ENCODE results near the gene EIF4G2. TPM values are rescaled to one million over a fixed set of nuclear protein-coding genes. Genes with fewer than 3 reads are reported as not detected.

EIF4G2 gene
- total RNA-seq, 4 donors from 2014 or later: 218 to 274 (median 249) TPM

DNA sequence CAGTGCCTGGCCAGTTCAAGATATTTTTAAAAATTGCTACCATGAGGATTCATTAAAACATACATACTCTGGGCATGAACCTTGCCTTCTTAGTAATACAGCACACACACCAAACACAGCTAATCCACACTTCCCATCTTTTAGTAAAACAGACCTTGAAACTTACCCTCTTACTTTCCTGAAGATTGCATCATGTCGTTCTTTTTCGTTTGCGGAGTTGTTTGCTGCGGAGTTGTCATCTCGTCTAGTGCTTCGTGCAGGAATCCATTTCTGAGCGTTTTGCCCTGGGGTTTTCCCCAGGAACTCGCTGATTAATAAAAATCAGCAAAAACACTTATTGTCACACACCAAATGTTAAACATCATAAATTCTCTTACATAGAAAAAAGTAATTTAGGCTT is 3.0 kb downstream of the EIF4G2 start:
- H3K4me1 ChIP-seq: peaks cover 0 to 44% (median 21%) of the 10 kb centered on the region in 4 donors
- H3K27ac ChIP-seq: no peak overlapping the region
- 80 to 87% methylated on average over 8 of the region's 8 CpGs for WGBS, 2 donors
- TF ChIP-seq, protein P1, sequence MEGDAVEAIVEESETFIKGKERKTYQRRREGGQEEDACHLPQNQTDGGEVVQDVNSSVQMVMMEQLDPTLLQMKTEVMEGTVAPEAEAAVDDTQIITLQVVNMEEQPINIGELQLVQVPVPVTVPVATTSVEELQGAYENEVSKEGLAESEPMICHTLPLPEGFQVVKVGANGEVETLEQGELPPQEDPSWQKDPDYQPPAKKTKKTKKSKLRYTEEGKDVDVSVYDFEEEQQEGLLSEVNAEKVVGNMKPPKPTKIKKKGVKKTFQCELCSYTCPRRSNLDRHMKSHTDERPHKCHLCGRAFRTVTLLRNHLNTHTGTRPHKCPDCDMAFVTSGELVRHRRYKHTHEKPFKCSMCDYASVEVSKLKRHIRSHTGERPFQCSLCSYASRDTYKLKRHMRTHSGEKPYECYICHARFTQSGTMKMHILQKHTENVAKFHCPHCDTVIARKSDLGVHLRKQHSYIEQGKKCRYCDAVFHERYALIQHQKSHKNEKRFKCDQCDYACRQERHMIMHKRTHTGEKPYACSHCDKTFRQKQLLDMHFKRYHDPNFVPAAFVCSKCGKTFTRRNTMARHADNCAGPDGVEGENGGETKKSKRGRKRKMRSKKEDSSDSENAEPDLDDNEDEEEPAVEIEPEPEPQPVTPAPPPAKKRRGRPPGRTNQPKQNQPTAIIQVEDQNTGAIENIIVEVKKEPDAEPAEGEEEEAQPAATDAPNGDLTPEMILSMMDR (IDR thresholded peaks at IDR 0.05): no peak
- no peaks in the 10 kb centered on the region for H3K9me3 ChIP-seq
- DNase-seq (ENCODE audit: low spot score in 2 of 2): no peak
- H3K36me3 ChIP-seq: peaks cover 5 to 62% (median 51%) of the 10 kb centered on the region in 3 donors
- no peak overlapping the region for H3K4me3 ChIP-seq
- no peaks in the 10 kb centered on the region for H3K27me3 ChIP-seq

GRCh38 chr11:10803676-10804075 is 5.0 kb downstream of the EIF4G2 start:
- WGBS, 2 donors: 79 to 80% methylated on average over 6 of the region's 6 CpGs
- no peak for DNase-seq (ENCODE audit: low spot score in 2 of 2)
- Histone ChIP-seq H3K36me3 (peaks cover 5 to 82% (median 71%) of the 10 kb centered on the region in 3 donors), H3K27me3 (no peaks in the 10 kb centered on the region), H3K4me3 (no peak overlapping the region), H3K4me1 (peaks cover 0 to 45% (median 17%) of the 10 kb centered on the region in 4 donors), H3K27ac (no peak overlapping the region), H3K9me3 (no peaks in the 10 kb centered on the region)
- TF ChIP-seq EP300 (IDR thresholded peaks at IDR 0.05): no peak
- TF ChIP-seq POLR2A (IDR thresholded peaks at IDR 0.05): no peak
- TF ChIP-seq, protein P1 (IDR thresholded peaks at IDR 0.05): no peak

DNA sequence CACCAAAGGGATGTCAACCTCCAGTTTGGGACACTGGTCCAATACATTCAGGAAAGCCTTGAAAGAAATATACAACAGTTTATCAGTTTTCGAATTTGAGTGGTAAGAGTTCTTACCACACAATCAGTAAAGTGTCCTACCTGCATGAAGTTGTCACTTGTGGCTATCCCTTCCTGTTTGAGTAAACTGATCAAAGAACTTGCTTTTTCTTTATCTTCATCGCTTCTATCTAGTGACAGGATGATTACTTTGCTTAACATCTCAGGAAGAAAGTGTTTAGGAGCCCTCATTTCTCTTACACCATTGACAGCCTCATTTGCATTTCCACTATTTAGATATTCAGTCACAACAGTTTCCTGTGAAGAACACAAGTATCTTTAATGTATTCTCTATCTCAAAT is 8.4 kb downstream of the EIF4G2 start:
- Histone ChIP-seq H3K4me3 (no peak overlapping the region), H3K4me1 (peaks cover 0 to 24% (median under 1%) of the 10 kb centered on the region in 4 donors), H3K36me3 (peaks cover 5 to 100% (median 64%) of the 10 kb centered on the region in 3 donors), H3K27me3 (no peaks in the 10 kb centered on the region), H3K27ac (no peak overlapping the region), H3K9me3 (no peaks in the 10 kb centered on the region)
- WGBS, 2 donors: 91% methylated on average over 2 of the region's 2 CpGs
- no peak for TF ChIP-seq EP300 (IDR thresholded peaks at IDR 0.05)
- no peak for TF ChIP-seq POLR2A (IDR thresholded peaks at IDR 0.05)
- TF ChIP-seq, protein P1 (IDR thresholded peaks at IDR 0.05): no peak
- no peak for DNase-seq (ENCODE audit: low spot score in 2 of 2)

DNA sequence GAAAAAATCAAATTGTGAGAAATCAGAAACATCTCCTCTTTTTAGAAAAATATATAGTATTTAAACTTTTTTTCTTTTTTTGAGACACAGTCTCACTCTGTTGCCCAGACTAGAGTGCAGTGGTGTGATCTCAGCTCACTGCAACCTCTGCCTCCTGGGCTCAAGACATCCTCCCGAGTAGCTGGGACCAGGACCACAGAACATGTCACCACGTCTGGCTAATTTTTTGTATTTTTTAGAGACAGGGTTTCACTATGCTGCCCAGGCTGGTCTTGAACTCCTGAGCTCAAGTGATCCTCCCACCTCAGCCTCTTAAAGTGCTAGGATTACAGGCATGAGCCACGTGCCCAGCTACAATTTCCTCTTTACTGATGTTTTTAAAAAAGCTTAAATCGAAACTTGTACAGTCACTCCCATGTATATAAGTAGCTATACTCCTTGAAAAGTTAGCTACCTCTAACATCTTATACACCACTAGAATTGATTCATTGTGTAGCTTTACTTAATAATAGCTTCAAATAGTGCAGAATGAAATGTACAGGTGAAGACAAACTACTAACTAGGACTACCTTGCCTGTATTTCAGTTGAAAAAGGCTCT is 10.3 kb downstream of the EIF4G2 start:
- Histone ChIP-seq H3K27me3 (no peaks in the 10 kb centered on the region), H3K9me3 (no peaks in the 10 kb centered on the region), H3K27ac (no peak overlapping the region), H3K4me3 (no peak overlapping the region), H3K36me3 (peaks cover 5 to 85% (median 45%) of the 10 kb centered on the region in 3 donors), H3K4me1 (peaks cover 0 to 8% (median 0%) of the 10 kb centered on the region in 4 donors)
- no peak for TF ChIP-seq POLR2A (IDR thresholded peaks at IDR 0.05)
- DNase-seq (ENCODE audit: low spot score in 2 of 2): no peak
- 66 to 74% methylated on average over 4 of the region's 4 CpGs for WGBS, 2 donors

DNA sequence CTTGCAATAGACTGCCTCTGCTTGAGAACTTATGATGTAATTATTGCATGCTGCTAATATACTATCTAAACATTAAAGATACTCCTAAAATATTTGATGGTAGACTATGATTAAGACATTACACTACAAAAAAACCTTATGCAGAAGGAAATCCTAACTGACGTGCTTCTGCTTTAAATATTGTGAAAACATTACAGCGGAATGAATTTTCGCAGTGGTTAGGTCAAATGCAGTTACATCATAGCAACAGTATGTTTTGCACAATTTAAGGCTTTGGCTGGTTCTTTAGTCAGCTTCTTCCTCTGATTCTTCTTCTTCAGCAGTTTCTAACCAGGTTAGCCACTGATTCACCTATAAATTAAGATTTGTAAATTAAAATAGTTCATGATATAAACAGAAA is 11.2 kb downstream of the EIF4G2 start:
- TF ChIP-seq, protein P1 (IDR thresholded peaks at IDR 0.05): no peak
- TF ChIP-seq POLR2A (IDR thresholded peaks at IDR 0.05) (no peak), EP300 (IDR thresholded peaks at IDR 0.05) (no peak)
- no peak overlapping the region for H3K27ac ChIP-seq
- no peaks in the 10 kb centered on the region for H3K9me3 ChIP-seq
- peaks cover 5 to 76% (median 38%) of the 10 kb centered on the region in 3 donors for H3K36me3 ChIP-seq
- peaks cover 0 to 13% (median 4%) of the 10 kb centered on the region in 4 donors for H3K4me1 ChIP-seq
- no peaks in the 10 kb centered on the region for H3K27me3 ChIP-seq
- DNase-seq (ENCODE audit: low spot score in 2 of 2): no peak
- no peak overlapping the region for H3K4me3 ChIP-seq
- 63% methylated on average over 3 of the region's 3 CpGs for WGBS, 2 donors

Measured in tibial nerve (tissue), 4 donors.